Ascending aorta (tissue), 2 donors: ENCODE measurements around the gene PLSCR4. TPM values are rescaled to one million over a fixed set of nuclear protein-coding genes. Genes with fewer than 3 reads are reported as not detected.
"Not testable (repeated sequence)": the region's sequence is repeated elsewhere in the genome, so short reads cannot be mapped to it uniquely, and the experiment has no call there.

Experiments
- DNase-seq, 2 donors: peaks; one replicate each; pipeline ENCODE4 v3.0.0-alpha.2; 2019; ENCODE audit warnings: low spot score in 2 of 2
- H3K27ac ChIP-seq, 2 donors: fragments of 200-600 bp; sonication (generic); one replicate each; pipeline ENCODE4 v1.5.1; 2016 to 2017; ENCODE audit warnings: mild to moderate bottlenecking in 1 of 2
- H3K27me3 ChIP-seq: fragments of 200-600 bp; sonication (generic); one replicate; pipeline ENCODE4 v1.5.1; 2017
- H3K36me3 ChIP-seq, 2 donors: fragments of 200-600 bp; sonication (generic); one replicate each; pipeline ENCODE4 v1.5.1; 2016
- H3K4me1 ChIP-seq, 2 donors: fragments of 200-600 bp; sonication (generic); one replicate each; pipeline ENCODE4 v1.5.1; 2016 to 2017; ENCODE audit warnings: mild to moderate bottlenecking in 1 of 2
- H3K4me3 ChIP-seq, 2 donors: fragments of 200-600 bp; sonication (generic); one replicate each; pipeline ENCODE4 v1.5.1; 2016 to 2017; ENCODE audit warnings: mild to moderate bottlenecking in 1 of 2
- H3K9me3 ChIP-seq, 2 donors: fragments of 200-600 bp; sonication (generic); one replicate each; pipeline ENCODE4 v1.5.1; 2016
- intact Hi-C: fragments of 100-400 bp; cut with DNase I; formaldehyde crosslinking; loops from one replicate; pipeline ENCODE4 v1.15.1; 2023
- total RNA-seq: library from RNA; depleted of rRNA; stranded (reverse); fragments of >200 nt; gene quantifications from one replicate; pipeline ENCODE4 v1.1.0, GENCODE V29; 2016
- TF ChIP-seq, protein P1 (sequence below), 3 experiments: fragments of 200-600 bp in 2 of 3; fragments of 450-650 bp in 1 of 3; sonication (generic) in 2 of 3; IDR thresholded peaks; one replicate each; pipeline ENCODE4 v1.5.1; 2016 to 2019; ENCODE audit warnings: antibody characterized with exemption in 3 of 3, mild to moderate bottlenecking in 1 of 3, moderate library complexity in 1 of 3

The PLSCR4 gene
- total RNA-seq, 1 donor from 2014 or later = 87.2 TPM

DNA sequence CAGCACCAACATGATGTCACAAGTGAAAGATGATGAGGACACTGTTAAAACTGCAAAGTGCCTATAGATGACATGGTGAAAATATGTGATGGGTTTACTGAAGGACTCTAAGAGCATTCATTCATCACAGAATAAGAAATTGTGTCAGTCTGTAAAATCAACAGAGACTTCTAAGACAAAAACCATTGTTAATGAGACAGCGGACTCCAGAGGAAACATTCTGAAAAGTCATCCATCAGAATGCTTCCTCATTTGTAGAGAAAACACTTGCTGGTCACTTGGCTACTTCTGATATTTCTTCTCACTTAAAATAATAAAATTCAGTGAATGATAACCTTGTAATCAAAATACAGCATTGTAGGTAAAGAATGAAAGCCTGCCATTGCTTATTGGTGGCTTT lies 7.3 kb downstream of the PLSCR4 start:
- no peak overlapping the region for H3K4me3 ChIP-seq
- no peaks in the 10 kb centered on the region for H3K27me3 ChIP-seq
- H3K4me1 ChIP-seq = peaks cover 0 to 7% of the 10 kb centered on the region in 2 donors
- intact Hi-C loops = loop anchor here (5.0 kb wide), 1 partner anchor 34 kb away; no protein-coding TSS in a partner anchor
- H3K9me3 ChIP-seq = peaks cover 0 to 24% of the 10 kb centered on the region in 2 donors
- peak overlapping the region; percentile 90 to 93 for H3K27ac ChIP-seq
- no peak for DNase-seq
- H3K36me3 ChIP-seq = peaks cover 0 to 13% of the 10 kb centered on the region in 2 donors
- TF ChIP-seq, protein P1, sequence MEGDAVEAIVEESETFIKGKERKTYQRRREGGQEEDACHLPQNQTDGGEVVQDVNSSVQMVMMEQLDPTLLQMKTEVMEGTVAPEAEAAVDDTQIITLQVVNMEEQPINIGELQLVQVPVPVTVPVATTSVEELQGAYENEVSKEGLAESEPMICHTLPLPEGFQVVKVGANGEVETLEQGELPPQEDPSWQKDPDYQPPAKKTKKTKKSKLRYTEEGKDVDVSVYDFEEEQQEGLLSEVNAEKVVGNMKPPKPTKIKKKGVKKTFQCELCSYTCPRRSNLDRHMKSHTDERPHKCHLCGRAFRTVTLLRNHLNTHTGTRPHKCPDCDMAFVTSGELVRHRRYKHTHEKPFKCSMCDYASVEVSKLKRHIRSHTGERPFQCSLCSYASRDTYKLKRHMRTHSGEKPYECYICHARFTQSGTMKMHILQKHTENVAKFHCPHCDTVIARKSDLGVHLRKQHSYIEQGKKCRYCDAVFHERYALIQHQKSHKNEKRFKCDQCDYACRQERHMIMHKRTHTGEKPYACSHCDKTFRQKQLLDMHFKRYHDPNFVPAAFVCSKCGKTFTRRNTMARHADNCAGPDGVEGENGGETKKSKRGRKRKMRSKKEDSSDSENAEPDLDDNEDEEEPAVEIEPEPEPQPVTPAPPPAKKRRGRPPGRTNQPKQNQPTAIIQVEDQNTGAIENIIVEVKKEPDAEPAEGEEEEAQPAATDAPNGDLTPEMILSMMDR (IDR thresholded peaks at IDR 0.05) = no peak

DNA sequence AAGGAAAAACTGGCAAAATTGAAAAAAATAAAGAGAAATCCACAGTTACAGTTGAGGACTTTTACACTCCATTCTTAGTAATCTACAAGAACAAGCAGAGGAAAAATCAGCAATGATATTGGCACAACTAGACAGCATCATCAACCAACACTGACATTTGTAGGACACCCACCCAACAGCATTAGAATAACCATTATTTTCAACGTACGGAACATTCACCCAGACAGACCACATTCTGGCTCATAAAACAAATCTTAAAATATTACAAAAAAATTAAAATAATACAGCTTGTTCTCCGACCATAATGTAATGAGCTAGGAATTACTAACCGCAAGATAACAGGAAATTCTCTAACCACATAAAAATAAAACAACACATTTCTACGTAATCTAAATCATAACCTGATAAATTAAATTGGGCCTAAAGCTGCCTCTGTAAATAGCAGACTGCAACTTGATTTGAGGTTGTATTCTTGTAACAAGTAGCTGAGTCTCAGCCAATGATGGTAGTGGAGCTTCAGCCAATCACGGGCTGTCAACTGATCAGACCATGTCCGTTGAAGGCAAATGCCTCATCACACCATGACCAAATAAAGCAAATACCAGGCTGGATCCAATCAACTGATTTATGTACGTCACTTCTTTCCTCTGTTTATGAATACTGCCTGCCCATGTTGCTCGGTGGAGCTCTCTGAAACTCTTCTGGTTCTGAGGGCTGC lies 9.2 kb downstream of the PLSCR4 start:
- no peaks in the 10 kb centered on the region for H3K27me3 ChIP-seq
- H3K9me3 ChIP-seq = peaks cover 5 to 43% of the 10 kb centered on the region in 2 donors
- H3K36me3 ChIP-seq = peaks cover 0 to 13% of the 10 kb centered on the region in 2 donors
- intact Hi-C loops = loop anchor here (5.0 kb wide), 1 partner anchor 36 kb away; no protein-coding TSS in a partner anchor
- H3K4me3 ChIP-seq = peak overlapping the region; percentile 16 to 27
- DNase-seq = peak; percentile 45 to 83
- peak overlapping the region; percentile 90 to 93 for H3K27ac ChIP-seq
- TF ChIP-seq, protein P1 (IDR thresholded peaks at IDR 0.05) = no peak
- H3K4me1 ChIP-seq = peaks cover 0 to 7% of the 10 kb centered on the region in 2 donors

DNA sequence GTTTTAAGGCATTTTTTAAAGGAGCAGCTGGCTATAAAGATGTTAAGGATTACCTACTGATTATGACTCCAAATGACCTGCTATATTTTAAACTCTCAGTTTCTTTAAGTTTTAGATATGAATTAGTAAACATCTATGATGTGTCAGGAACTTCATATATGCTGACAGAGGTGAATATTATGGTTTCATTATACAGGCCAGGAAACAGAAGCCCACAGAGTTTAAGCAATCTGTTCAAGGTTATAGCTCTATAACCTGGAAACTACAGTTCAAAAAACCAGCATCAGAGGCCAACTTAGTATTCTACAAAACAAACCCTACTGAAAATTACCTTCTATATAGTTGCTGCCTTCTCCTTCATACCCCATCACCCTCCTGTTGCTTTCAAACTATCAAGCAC lies 17.4 kb downstream of the PLSCR4 start:
- Histone ChIP-seq H3K27ac (no peak overlapping the region), H3K36me3 (peaks cover 0 to 21% of the 10 kb centered on the region in 2 donors)
- TF ChIP-seq, protein P1 (IDR thresholded peaks at IDR 0.05) = no peak

DNA sequence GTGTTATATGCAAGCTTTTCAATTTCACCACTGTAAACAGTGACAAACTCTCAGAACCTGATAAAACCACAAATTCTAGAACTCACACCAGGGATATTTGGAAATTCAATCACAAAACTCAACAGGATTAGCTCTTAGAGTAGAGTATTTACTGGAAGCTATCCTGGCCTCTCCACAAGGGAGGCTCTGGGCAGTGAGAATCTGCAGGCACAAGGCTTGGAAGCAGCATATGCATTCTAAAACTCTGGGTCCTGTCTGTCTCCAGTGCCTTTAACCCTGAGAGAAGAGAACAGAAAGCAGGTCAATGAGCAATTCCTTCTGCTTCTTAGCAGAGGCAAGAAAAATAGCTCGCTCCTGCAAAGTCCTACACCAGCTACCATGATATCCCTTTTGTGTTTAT lies 23.4 kb downstream of the PLSCR4 start:
- H3K27ac ChIP-seq = no peak overlapping the region
- intact Hi-C loops = loop anchor here (10.0 kb wide), 1 partner anchor 347 kb away; no protein-coding TSS in a partner anchor
- peaks cover 0 to 13% of the 10 kb centered on the region in 2 donors for H3K9me3 ChIP-seq
- no peak for DNase-seq
- H3K4me1 ChIP-seq = peaks cover 0 to 4% of the 10 kb centered on the region in 2 donors
- H3K4me3 ChIP-seq = no peak overlapping the region
- H3K27me3 ChIP-seq = no peaks in the 10 kb centered on the region
- H3K36me3 ChIP-seq = peaks cover 0 to 5% of the 10 kb centered on the region in 2 donors
- TF ChIP-seq, protein P1 (IDR thresholded peaks at IDR 0.05) = no peak

More for the DNA sequence above, 17.4 kb downstream of the PLSCR4 start:
- H3K9me3 ChIP-seq = peaks cover 24 to 55% of the 10 kb centered on the region in 2 donors
- H3K4me3 ChIP-seq = no peak overlapping the region
- H3K27me3 ChIP-seq = no peaks in the 10 kb centered on the region
- DNase-seq = no peak
- intact Hi-C loops = no loop called here
- no peaks in the 10 kb centered on the region for H3K4me1 ChIP-seq

DNA sequence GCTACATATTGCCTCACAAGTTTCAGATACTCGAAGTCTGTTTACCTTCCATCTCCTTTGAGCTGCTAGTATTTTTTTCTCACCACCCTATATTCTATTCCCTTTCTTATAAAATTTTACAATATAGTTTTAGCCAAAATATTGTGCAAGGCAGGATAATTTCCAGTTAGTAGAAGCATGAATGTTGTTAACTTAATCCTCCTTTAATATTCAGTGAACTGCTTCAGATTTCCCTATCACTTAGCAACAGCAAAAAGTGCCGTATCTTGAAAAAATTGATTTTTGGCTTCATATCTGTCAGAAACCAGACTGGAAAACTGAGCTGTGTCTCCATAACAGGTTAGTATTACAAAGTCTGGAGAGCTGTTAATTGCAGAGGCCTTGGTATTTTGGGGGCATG lies 24.0 kb downstream of the PLSCR4 start:
- H3K4me1 ChIP-seq = peaks cover 0 to 6% of the 10 kb centered on the region in 2 donors
- no peak overlapping the region for H3K27ac ChIP-seq
- no peaks in the 10 kb centered on the region for H3K27me3 ChIP-seq
- peaks cover 0 to 7% of the 10 kb centered on the region in 2 donors for H3K9me3 ChIP-seq
- peaks cover 0 to 5% of the 10 kb centered on the region in 2 donors for H3K36me3 ChIP-seq
- H3K4me3 ChIP-seq = no peak overlapping the region
- no peak for DNase-seq
- intact Hi-C loops = loop anchor here (10.0 kb wide), 1 partner anchor 348 kb away; no protein-coding TSS in a partner anchor
- TF ChIP-seq, protein P1 (IDR thresholded peaks at IDR 0.05) = no peak

DNA sequence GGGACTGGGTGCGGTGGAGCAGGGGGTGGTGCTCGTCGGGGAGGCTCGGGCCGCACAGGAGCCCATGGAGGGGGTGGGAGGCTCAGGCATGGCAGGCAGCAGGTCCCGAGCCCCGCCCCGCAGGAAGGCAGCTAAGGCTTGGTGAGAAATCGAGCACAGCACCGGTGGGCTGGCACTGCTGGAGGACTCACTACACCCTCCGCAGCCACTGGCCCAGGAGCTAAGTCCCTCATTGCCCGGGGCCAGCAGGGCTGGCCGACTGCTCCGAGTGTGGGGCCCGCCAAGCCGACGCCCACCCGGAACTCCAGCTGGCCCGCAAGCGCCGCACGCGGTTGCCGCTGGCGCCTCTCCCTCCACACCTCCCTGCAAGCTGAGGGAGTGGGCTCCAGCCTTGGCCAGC lies 25.4 kb downstream of the PLSCR4 start:
- H3K4me3 ChIP-seq, H3K27me3 ChIP-seq, H3K36me3 ChIP-seq, H3K27ac ChIP-seq, H3K9me3 ChIP-seq, DNase-seq: not testable (repeated sequence)
- H3K4me1 ChIP-seq = peaks cover 0 to 16% of the 10 kb centered on the region in 2 donors
- intact Hi-C loops = loop anchor here (10.0 kb wide), 1 partner anchor 349 kb away; no protein-coding TSS in a partner anchor
